HFFc6 (cell line): ENCODE measurements around the gene SYNPO. TPM values are rescaled to one million over a fixed set of nuclear protein-coding genes. Genes with fewer than 3 reads are reported as not detected.

Experiments used
- DNase-seq: peaks from one replicate; pipeline ENCODE4 v3.0.0-alpha.2; 2018
- H3K27ac Mint-ChIP-seq: 2 replicates; pipeline ENCODE4 v1.8.0; 2020; ENCODE audit warnings: mild to moderate bottlenecking, mixed read lengths
- H3K27me3 Mint-ChIP-seq: 2 replicates; pipeline ENCODE4 v1.8.0; 2021; ENCODE audit warnings: mild to moderate bottlenecking, moderate library complexity, mixed read lengths; ENCODE audit not compliant: insufficient read depth
- H3K36me3 Mint-ChIP-seq: 2 replicates; pipeline ENCODE4 v1.8.0; 2021; ENCODE audit warnings: low read depth, mixed read lengths
- H3K4me1 Mint-ChIP-seq: 2 replicates; pipeline ENCODE4 v1.8.0; 2020; ENCODE audit warnings: low read depth, mixed read lengths
- H3K4me3 Mint-ChIP-seq: 2 replicates; pipeline ENCODE4 v1.8.0; 2020; ENCODE audit warnings: mild to moderate bottlenecking, moderate library complexity, mixed read lengths
- H3K9me3 Mint-ChIP-seq: 2 replicates; pipeline ENCODE4 v1.8.0; 2020; ENCODE audit warnings: mild to moderate bottlenecking, mixed read lengths
- CTCF ChIP-seq: fragments of 200-600 bp; sonication (generic); IDR thresholded peaks from 2 replicates; pipeline ENCODE4 v1.5.0; 2021; ENCODE audit warnings: antibody characterized with exemption, mild to moderate bottlenecking
- total RNA-seq, 6 experiments: library from RNA; stranded (reverse); fragmentation: NEBNext Ultra II Directional; extraction: Animal tissue kit (Norgen Biotek cat#: 25700); gene quantifications; 2 replicates in 1 of 6; 3 replicates in 5 of 6; pipeline ENCODE4 v1.2.3, GENCODE V29; 2021

The SYNPO gene
- total RNA-seq, 6 experiments from 2014 or later, result 35.6 to 50.7 (median 47.8) TPM

GRCh38 chr5:150675069-150675468, 34.6 kb downstream of the SYNPO start:
- Mint-ChIP-seq H3K36me3 (no peaks in the 10 kb centered on the region), H3K27ac (no peak overlapping the region), H3K4me3 (no peak overlapping the region), H3K27me3 (peaks cover 8% of the 10 kb centered on the region), H3K4me1 (peaks cover 22% of the 10 kb centered on the region), H3K9me3 (no peaks in the 10 kb centered on the region)
- DNase-seq, result no peak
- no peak for TF ChIP-seq CTCF

GRCh38 chr5:150676578-150676977, 36.1 kb downstream of the SYNPO start:
- Mint-ChIP-seq H3K9me3 (no peaks in the 10 kb centered on the region), H3K27ac (no peak overlapping the region), H3K27me3 (peaks cover 3% of the 10 kb centered on the region), H3K4me1 (peaks cover 27% of the 10 kb centered on the region), H3K4me3 (no peak overlapping the region), H3K36me3 (no peaks in the 10 kb centered on the region)
- TF ChIP-seq CTCF, result no peak
- no peak for DNase-seq

- H3K36me3 Mint-ChIP-seq, result peaks cover 31% of the 10 kb centered on the region
- no peak for TF ChIP-seq CTCF
- H3K4me1 Mint-ChIP-seq, result peaks cover under 1% of the 10 kb centered on the region; the same call in 1 of the 2 replicates
- no peak for DNase-seq
- H3K9me3 Mint-ChIP-seq, result no peaks in the 10 kb centered on the region
- H3K4me3 Mint-ChIP-seq, result no peak overlapping the region
- no peak overlapping the region for H3K27ac Mint-ChIP-seq
- no peaks in the 10 kb centered on the region for H3K27me3 Mint-ChIP-seq
Observed at GRCh38 chr5:150689120-150689519, 48.7 kb downstream of the SYNPO start.

- no peaks in the 10 kb centered on the region for H3K9me3 Mint-ChIP-seq
- no peak for DNase-seq
- no peak overlapping the region for H3K27ac Mint-ChIP-seq
- H3K4me3 Mint-ChIP-seq, result no peak overlapping the region
- TF ChIP-seq CTCF, result no peak
- H3K27me3 Mint-ChIP-seq, result no peaks in the 10 kb centered on the region
- H3K4me1 Mint-ChIP-seq, result peaks cover 13% of the 10 kb centered on the region
- H3K36me3 Mint-ChIP-seq, result peaks cover 47% of the 10 kb centered on the region
Observed at GRCh38 chr5:150690760-150691159, 50.3 kb downstream of the SYNPO start.

- H3K36me3 Mint-ChIP-seq, result peaks cover 57% of the 10 kb centered on the region
- no peaks in the 10 kb centered on the region for H3K27me3 Mint-ChIP-seq
- no peak for TF ChIP-seq CTCF
Observed at GRCh38 chr5:150692276-150692675, 51.8 kb downstream of the SYNPO start.

GRCh38 chr5:150694612-150695011, 54.2 kb downstream of the SYNPO start:
- Mint-ChIP-seq H3K27ac (no peak overlapping the region), H3K4me3 (no peak overlapping the region), H3K27me3 (no peaks in the 10 kb centered on the region), H3K36me3 (peaks cover 66% of the 10 kb centered on the region), H3K4me1 (peaks cover 13% of the 10 kb centered on the region), H3K9me3 (no peaks in the 10 kb centered on the region)
- DNase-seq, result peak; percentile 52
- no peak for TF ChIP-seq CTCF

More at GRCh38 chr5:150692276-150692675, 51.8 kb downstream of the SYNPO start:
- no peaks in the 10 kb centered on the region for H3K9me3 Mint-ChIP-seq
- DNase-seq, result no peak
- H3K4me1 Mint-ChIP-seq, result peaks cover 13% of the 10 kb centered on the region
- H3K4me3 Mint-ChIP-seq, result no peak overlapping the region
- H3K27ac Mint-ChIP-seq, result no peak overlapping the region
